ENCODE results near the gene C1QTNF12.

DNA sequence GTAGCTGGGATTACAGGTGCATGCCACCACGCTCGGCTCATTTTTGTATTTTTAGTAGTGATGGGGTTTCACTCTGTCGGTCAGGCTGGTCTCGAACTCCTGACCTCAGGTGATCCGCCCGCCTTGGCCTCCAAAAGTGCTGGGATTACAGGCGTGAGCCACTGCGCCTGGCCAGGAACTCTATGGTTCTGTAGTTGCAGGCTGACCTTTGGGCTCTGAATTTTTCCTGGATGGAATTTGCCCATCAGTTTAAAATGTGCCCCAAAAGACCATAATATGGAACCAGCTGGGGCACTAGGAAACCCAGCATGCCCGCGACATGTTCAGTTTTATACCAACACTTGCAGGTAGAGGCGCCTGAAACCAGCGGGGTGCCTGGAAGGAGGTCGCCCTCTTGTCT is 32.1 kb upstream of the C1QTNF12 start:
- TF ChIP-seq ELF4 (IDR thresholded peaks at IDR 0.05): no peak
- TF ChIP-seq HDGF (IDR thresholded peaks at IDR 0.05; ENCODE audit: borderline replicate concordance): no peak
- no peak for TF ChIP-seq FOXM1 (IDR thresholded peaks at IDR 0.05; ENCODE audit: borderline replicate concordance)
- TF ChIP-seq FOXK2 (IDR thresholded peaks at IDR 0.05): no peak
- TF ChIP-seq FOXA1 (IDR thresholded peaks at IDR 0.05): no peak
- no peak for TF ChIP-seq ARNT (IDR thresholded peaks at IDR 0.05)
- TF ChIP-seq NFRKB (IDR thresholded peaks at IDR 0.05): no peak
- TF ChIP-seq SP1 (IDR thresholded peaks at IDR 0.05): no peak
- TF ChIP-seq PKNOX1 (IDR thresholded peaks at IDR 0.05): no peak
- TF ChIP-seq BHLHE40 (IDR thresholded peaks at IDR 0.05; ENCODE audit: borderline replicate concordance): no peak

Measured in HEK293T (cell line).